ENCODE results near the gene ADAMTS6. TPM values are rescaled to one million over a fixed set of nuclear protein-coding genes. Genes with fewer than 3 reads are reported as not detected.

ADAMTS6 gene
- total RNA-seq, 2 donors from 2014 or later, result 0.46 to 1.3 TPM

DNA sequence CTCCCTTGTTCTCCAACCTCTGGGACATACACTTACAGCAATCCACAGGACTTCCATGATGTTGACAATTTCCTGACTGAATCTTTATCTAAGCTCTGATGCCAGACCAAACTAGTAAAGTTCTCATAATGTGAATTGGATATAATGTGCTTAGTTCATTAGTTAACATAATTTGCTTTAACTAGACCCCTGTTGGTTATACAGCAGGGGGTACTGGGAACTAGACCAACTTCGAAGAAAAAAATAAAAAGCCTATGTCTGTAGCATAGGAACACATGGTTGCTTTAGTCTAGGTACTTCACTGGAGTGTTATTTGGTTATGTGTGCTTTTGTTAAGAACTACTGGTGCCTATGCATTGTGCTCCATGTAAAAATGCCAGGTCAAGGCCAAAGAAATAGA is 173.8 kb downstream of the ADAMTS6 start:
- intact Hi-C loops (cut with DNase I, micrococcal nuclease), result no loop called here
- DNase-seq, result no peak
- no peak for ATAC-seq

DNA sequence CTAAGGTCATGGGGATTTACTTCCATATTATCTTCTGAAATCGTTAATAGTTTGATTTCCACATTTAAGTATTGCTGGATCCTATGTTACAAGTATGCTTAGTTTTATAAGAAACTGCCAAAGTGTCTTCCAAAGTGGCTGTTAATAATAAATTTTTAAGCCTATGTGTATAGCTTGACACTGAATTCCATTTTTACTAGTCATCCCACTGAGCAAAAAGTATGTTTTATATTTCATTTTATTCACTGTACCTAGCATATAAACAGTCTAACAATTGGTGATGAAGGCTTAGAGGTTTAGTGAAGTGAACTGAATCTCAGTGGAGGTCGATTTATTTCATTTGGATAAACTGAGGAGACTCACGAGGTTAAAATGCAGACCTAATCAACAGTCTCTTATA is 174.6 kb downstream of the ADAMTS6 start:
- intact Hi-C loops (cut with DNase I, micrococcal nuclease), result no loop called here

GRCh38 chr5:65305913-65306312 is 175.8 kb downstream of the ADAMTS6 start:
- intact Hi-C loops (cut with DNase I, micrococcal nuclease), result no loop called here
- ATAC-seq (no peak), DNase-seq (no peak)

More for the DNA sequence above, 174.6 kb downstream of the ADAMTS6 start:
- DNase-seq, result no peak
- ATAC-seq, result no peak

GRCh38 chr5:65299861-65300260 is 181.9 kb downstream of the ADAMTS6 start:
- no peak for ATAC-seq
- no peak for DNase-seq
- intact Hi-C loops (cut with DNase I, micrococcal nuclease), result no loop called here

- no peak for ATAC-seq
- DNase-seq, result no peak
- intact Hi-C loops (cut with DNase I, micrococcal nuclease), result no loop called here
Measured at GRCh38 chr5:65296067-65296466, 185.7 kb downstream of the ADAMTS6 start.

DNA sequence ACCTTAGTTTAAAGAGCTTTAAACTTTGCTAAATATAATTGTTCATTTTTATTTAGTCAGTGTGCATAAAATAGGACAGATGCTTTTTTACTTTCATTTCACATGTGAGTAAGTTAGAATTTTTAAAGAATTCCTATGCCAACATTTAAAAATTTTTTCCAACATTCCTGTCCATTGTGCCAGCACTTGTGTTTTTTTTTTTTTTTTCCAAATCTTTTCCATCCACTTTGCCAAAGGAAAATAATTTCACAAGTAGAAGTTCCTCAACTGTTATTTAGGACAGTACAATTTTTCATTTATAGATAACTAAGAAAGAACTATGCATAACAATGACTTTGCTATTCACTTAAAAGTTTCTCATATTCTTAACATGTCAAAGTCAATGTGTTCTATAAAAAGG is 189.5 kb downstream of the ADAMTS6 start:
- no peak for DNase-seq
- intact Hi-C loops (cut with DNase I, micrococcal nuclease), result no loop called here
- ATAC-seq, result no peak

- ATAC-seq, result no peak
- no peak for DNase-seq
- intact Hi-C loops (cut with DNase I, micrococcal nuclease), result no loop called here
Measured at GRCh38 chr5:65290677-65291076, 191.0 kb downstream of the ADAMTS6 start.

DNA sequence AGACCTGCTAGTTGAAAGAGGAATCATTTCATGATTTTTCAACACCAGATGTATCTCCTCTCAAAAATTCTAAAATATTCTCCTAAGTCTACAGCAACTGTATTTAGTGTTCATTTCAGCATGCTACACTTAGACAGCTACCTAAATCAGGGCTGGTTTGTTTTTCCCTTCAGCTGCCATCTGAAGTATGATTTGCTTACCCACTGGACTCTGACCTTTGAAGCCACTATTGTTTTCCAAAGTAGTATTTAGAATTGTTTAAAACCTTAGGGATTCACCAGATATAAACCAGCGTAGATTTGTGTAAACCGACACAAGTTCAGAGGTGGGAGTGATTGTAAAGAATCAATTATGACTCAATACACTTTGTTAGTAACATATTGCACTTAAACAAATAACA is 193.1 kb downstream of the ADAMTS6 start:
- no peak for DNase-seq
- intact Hi-C loops (cut with DNase I, micrococcal nuclease), result no loop called here
- no peak for ATAC-seq

- intact Hi-C loops (cut with DNase I, micrococcal nuclease), result no loop called here
- ATAC-seq (no peak), DNase-seq (no peak)
Measured at GRCh38 chr5:65279603-65280002, 202.1 kb downstream of the ADAMTS6 start.

DNA sequence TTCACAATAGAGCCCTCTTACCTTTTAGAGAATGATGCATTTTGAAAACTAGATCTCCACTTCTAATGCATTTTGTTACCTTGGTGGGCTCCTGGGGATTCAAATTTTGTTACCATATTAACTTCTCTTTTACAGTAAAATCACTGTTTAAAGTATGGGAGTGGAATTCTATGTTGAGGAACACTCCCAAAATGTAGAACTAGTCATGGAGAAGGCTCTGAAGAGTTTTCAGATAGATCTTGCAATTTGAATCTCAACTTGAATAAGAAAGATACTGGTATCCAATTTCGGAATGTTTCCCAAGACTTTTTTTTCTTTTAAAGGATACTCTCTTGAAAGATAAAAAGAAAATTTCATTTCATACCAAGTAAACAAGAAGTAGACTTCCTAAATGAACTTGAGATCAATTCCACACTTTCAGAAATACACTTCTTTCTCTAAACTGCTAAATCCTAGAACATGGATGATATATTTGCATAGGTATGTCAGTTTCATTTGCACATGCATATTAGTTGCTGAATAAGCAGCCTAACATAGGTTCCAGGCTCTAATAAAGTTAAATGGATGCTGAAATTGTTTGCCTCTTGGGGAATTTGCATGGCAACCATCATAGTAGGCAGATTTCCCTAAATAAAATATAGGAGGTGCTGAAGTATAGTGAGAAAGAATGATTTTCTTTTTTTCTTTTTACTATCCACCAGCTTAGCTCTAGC is 205.4 kb downstream of the ADAMTS6 start:
- DNase-seq (no peak), ATAC-seq (no peak)
- intact Hi-C loops (cut with DNase I, micrococcal nuclease), result no loop called here

GRCh38 chr5:65271906-65272305 is 209.8 kb downstream of the ADAMTS6 start:
- DNase-seq (no peak), ATAC-seq (no peak)
- intact Hi-C loops (cut with DNase I, micrococcal nuclease), result no loop called here

DNA sequence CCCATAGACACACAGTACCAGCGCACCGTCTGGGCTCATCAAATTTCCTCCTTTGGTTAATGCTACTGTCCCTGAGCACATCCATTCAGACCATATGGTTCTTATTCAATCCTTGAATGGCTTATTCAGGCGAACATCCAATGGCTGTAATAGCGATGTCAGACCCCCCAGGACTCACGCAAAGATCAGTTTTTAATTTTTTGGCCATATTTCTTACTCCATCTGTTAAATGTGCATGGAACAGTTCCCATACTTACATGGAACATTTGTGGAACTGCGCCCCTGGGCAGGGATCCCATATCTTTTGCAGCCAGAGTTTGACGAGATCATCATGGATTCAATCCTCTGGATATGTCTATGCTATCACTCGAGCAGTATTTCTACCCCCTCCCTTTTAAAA is 213.2 kb downstream of the ADAMTS6 start:
- no peak for DNase-seq
- intact Hi-C loops (cut with DNase I, micrococcal nuclease), result no loop called here
- no peak for ATAC-seq

- intact Hi-C loops (cut with DNase I, micrococcal nuclease), result no loop called here
- DNase-seq (no peak), ATAC-seq (no peak)
Measured at GRCh38 chr5:65264420-65264819, 217.3 kb downstream of the ADAMTS6 start.

- intact Hi-C loops (cut with DNase I, micrococcal nuclease), result no loop called here
- ATAC-seq (no peak), DNase-seq (no peak)
Measured at GRCh38 chr5:65263321-65263720, 218.4 kb downstream of the ADAMTS6 start.

GRCh38 chr5:65262649-65263059 is 219.1 kb downstream of the ADAMTS6 start:
- intact Hi-C loops (cut with DNase I, micrococcal nuclease), result no loop called here
- no peak for ATAC-seq
- DNase-seq, result no peak

DNA sequence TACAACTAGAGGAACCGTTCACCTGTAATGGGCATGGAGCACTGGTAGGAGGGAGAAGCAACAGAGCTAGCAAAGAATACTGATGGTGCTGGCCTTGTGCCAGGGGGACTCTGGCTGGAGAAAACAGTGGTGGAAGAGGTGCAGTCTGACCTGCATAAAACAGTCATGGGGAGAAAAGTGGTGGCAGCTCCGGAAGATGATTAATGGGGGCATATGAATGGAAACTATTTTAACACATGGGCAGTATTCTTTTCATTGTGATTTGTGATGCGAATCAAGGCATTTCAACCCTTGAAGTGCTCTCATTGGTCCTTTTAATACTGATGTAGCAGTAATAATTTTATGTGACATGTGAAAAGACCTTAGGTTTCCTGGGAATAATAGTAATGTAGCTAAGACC is 219.6 kb downstream of the ADAMTS6 start:
- DNase-seq, result peak in 1 of 2 donors; percentile 6
- intact Hi-C loops (cut with DNase I, micrococcal nuclease), result no loop called here
- no peak for ATAC-seq

- DNase-seq (no peak), ATAC-seq (no peak)
- intact Hi-C loops (cut with DNase I, micrococcal nuclease), result no loop called here
Measured at GRCh38 chr5:65261499-65261898, 220.2 kb downstream of the ADAMTS6 start.

DNA sequence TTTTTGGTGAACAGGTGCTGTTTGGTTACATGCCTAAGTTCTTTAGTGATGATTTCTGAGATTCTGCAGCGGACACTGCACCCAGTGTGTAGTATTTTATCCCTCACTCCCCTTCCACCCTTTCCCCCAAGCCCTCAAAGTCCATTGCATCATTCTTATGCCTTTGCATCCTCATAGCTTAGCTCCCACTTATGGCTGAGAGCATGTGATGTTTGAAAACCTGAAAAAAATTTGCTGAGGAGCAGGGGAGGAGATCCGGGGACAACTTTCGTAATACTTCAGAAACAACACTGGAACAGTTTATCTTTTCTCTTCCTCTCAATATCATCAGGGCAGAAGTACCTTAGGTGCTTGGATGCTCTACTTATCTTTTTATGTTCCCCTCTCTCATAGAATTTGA is 226.4 kb downstream of the ADAMTS6 start:
- no peak for DNase-seq
- ATAC-seq, result no peak
- intact Hi-C loops (cut with DNase I, micrococcal nuclease), result no loop called here

GRCh38 chr5:65252977-65253376 is 228.7 kb downstream of the ADAMTS6 start:
- no peak for DNase-seq
- ATAC-seq, result no peak

GRCh38 chr5:65248896-65249295 is 232.8 kb downstream of the ADAMTS6 start:
- peak; percentile 88 for ATAC-seq
- DNase-seq, result peak; percentile 14 to 26
- intact Hi-C loops (cut with DNase I, micrococcal nuclease), result no loop called here

More at GRCh38 chr5:65252977-65253376, 228.7 kb downstream of the ADAMTS6 start:
- intact Hi-C loops (cut with DNase I, micrococcal nuclease), result no loop called here

GRCh38 chr5:65247594-65247993 is 234.1 kb downstream of the ADAMTS6 start:
- DNase-seq, result no peak
- no peak for ATAC-seq
- intact Hi-C loops (cut with DNase I, micrococcal nuclease), result no loop called here
